DMS 273 (cell line): ENCODE results near the gene CNR2.
"Not testable (repeated sequence)": the region's sequence is repeated elsewhere in the genome, so short reads cannot be mapped to it uniquely, and the experiment has no call there.

ENCODE experiments used
- DNase-seq: peaks from one replicate; lab custom pipeline; 2025; ENCODE audit not compliant: unreplicated experiment; lab: John Stamatoyannopoulos, UW

Gene CNR2

DNA sequence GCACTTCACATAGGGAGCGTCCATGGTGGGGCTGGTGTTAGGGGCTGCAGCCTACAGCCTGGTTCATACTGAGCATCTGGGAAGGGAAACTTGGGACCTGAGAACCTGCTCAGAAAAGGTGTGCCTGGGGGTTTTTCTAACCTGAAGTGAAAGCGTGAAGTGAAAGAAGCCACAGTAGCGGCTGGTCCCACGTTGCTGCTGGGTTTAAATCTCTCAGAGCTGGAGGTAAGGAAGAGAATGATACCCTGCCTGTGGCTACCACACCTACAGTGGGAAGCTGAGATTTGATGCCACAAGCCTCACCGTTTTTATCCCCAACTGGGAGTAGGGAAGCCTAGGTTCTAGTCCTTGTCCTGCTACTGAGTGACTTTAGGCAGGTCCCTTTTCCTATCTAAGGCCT, 24.1 kb downstream of the CNR2 start:
- no peak for DNase-seq

DNA sequence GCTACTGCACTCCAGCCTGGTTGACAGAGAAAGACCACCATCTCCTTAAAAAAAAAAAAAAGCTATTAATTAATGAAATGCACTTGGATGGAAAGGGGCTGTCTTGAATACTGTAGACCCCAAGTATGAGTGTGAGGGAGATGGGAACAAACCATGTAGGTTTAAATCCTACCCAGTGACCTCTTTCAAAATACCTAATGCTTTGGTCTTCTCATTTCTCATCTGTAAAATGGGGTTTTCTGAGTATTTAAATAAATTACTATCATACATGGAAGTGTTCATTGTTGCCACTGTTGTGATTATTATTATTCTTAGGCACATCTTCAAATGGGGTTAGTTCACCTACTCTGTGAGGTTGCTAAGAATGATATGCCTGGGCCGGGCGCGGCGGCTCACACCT, 27.9 kb downstream of the CNR2 start:
- DNase-seq, result no peak

DNA sequence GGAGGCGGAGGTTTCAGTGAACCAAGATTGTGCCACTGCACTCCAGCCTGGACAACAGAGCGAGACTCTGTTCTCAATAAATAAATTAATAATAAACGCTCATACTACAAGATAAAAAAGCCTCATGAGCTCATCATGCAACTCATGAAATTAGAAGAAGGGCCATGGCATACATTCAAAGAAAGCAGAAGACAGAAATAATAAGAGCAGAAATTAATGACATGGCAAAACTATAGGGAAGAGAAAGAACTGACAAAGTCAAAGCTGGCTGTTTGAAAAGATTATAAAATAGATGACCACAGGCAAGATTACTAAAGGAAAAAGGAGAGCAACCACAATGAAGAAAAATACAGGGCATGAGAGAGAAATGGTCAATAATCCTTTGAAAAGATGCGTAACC, 30.4 kb downstream of the CNR2 start:
- no peak for DNase-seq

DNA sequence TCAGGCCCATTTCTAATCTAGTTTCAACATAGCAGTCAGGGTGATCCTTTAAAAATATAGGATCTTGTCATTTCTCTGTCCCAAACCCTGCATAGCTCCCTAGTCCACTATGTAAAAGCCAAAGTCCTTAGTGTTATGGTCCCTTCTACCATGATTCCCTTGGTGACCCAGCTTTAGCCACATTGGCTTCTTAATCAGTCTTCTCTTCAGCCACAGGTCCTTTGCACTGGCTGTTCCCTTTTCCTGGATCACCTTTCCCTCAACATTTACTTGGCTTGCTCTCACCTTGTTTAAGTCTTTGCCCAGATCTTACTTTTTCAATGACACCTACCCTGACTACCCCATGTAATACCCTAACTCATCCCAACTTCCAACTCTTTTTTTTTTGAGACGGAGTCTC, 33.4 kb downstream of the CNR2 start:
- DNase-seq, result no peak

DNA sequence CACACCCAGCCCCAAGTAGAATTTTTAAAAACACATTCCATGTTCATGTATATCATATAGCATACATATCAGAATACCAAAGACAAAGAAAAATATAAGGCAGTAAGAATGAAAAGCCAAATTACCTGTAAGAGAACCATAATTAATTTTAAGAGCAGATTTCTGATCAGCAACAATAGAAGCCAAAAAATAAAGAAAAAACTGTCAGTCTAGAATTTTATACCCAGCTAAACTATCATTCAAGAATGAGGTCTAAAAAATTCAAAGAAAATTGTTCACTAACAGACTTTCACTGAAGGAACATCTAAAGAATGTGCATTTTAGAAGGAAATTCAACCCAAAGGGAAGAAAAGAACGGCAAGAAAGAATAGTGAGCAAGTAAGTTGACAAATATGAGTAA, 34.5 kb downstream of the CNR2 start:
- no peak for DNase-seq

DNA sequence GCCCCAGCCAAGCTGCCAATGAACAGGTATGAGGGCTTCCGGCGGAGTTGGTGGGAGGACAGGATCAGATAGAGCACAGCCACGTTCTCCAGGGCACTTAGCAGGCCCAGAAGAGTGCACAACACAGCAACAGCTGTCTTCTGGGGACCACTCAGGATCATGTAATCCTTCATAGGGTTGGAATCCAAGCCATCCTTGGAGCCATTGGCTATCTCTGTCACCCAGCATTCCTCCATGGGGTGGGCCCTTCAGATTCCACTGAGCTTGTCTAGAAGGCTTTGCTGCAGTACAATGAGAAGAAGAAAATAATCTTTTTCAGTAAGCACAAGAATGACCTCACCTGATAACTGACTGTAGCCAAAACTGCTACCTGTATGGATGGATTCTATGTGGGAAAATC, 37.8 kb downstream of the CNR2 start:
- no peak for DNase-seq

DNA sequence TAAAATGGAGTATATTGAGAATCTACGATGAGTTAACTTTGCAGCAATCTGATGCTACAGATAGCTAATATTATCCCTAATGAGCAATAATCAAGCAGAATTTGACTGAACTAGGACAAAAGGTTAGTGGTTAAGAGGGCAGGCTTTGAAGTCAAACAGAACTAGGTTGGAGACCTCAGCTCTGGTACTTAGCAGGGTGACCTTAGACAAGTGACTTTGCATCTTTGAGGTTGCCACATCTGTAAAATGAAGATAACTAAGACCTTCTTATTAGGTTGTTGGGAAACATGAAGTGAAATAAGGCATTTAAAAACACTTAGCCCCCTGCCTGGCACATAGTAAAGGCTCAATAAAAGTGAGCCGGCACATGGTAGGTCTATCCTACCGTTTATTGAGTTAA, 40.7 kb downstream of the CNR2 start:
- no peak for DNase-seq

DNA sequence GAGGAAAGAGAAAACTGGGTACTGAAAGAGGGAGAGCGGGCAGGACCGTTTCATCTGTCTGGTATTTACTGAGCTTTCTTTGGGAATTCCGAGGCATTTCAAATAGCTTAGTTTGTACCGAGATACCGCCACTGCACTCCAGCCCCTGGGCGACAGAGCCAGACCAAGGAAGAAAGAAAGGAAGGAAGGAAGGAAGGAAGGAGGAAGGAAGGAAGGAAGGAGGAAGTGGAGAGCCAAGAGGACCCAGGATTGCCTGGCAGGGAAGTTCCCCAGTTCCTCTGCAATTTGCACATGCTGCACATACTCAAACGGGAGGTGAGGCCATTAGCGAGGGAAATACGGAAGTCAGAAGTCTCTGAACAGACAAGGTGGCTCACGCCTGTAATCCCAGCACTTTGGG, 44.1 kb downstream of the CNR2 start:
- no peak for DNase-seq

DNA sequence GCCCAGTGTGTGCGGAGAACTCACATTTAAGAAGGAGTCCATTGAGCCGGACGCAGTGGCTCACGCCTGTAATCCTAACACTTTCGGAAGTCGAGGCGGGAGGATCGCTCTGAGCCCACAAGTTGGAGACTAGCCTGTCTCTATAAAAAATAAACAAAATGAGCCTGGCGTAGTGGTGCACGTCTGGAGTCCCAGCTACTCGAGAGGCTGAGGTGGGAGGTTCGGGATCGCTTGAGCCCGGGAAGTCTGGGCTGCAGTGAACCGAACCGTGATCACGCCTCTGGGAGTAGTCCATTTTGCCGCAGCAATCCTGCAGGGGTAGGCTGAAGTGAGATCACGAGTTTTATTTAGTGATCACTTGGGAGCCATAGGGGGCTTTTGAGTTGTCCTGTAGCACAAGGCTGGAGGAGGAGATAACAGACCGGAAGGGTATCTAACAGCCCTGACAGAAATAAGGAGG, 44.6 kb downstream of the CNR2 start:
- DNase-seq, result no peak

DNA sequence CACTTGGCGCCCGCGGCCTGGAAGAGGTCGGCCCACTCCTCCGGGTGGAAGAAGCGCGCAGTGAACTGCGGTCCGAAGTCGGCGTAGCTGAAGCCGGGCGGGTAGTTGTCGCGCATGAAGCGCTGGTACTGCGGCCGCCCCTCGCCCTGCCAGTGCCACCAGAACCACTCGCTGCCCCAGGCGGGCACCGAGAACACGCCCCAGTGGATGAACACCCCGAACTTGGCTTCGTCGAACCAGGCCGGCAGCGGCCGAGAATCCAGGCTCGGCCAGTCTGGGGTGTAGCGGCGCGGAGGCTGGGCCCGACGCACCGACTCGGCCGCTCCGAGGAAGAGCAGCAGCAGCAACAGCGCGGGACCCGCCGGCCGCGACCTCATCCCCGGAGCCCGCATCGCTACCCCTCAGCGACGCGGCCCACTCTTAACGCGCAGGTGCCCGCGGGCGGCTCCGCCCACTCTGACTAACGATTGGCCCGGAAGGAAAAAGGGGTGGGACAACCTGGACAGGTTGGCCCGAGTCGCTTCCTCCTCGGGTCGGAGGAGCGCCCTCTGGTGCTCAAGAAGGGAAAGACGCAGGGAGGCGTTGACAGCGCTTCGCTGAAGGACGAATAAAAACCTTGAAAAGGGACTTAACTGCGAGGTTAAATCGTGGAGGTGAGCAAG, 45.1 kb downstream of the CNR2 start, which contains the start of gene FUCA1:
Gene FUCA1 (minus strand): TSS at position 396 of the 662 bp plus-strand sequence. CDS start 4 bp downstream, at position 392.
- DNase-seq, result peak; percentile 97

DNA sequence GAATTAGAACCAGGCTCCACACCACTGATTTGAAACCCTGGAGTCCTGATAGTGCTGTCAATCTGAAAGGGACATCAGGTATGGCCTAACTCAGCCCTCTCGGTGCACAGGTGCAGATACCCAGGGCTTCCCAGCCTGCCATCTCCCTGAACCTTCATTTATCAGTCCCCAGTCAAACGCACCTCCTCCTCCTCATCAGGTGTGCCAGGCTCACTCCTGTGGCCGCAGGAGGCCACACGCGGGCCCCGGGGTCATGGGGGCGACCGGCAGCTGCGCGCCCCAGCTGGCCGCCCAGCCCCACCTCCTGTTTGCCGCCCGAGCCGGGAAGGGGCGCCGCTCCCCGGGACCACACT, 45.6 kb downstream of the CNR2 start:
- DNase-seq, result no peak

DNA sequence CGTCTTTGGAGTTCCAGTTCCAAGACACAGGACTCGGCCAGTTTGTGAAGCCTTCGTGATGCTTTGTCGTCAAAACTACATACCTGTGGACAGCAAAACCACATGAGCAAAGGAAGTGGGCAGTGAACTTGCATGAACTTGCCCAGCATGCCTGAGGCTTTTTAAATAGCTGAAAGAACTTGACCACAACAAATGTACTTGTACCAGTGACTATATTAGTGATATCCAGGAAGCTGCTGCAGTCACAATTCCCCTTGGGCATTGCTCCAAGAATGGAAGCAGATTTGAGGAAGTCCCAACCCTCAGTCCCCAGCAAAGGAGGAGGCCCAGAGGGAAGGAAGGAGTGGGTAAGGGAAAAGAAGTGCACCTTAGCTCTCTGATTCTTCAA, 47.6 kb downstream of the CNR2 start:
- no peak for DNase-seq

DNA sequence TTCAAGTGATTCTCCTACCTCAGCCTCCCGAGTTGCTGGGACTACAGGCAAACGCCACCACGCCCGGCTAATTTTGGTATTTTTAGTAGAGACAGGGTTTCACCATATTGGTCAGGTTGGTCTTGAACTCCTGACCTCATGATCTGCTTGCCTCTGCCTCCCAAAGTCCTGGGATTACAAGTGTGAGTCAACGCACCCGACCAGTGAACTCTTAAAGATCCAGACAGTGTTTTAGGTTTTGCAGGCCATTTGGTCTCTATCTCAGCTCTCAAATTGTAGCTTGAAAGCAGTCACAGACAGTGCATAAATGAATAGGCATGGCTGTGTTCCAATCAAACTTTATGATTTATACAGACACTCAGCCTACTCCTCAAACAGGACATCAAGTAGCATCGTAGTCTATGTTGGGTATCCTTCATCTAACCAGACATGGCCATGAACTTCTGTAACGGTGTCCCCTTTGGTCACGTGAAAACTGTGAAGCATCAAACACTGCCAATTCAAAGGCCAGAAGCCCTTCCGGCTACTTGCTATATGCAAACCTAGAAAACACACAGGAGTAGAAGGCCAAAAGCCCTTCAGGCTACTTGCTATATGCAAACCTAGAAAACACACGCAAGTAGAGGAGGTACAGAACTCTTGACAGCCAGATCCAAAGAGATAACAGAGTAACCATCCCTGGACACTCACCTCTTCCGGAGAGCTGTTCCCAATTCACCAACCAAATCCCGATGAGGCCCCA, 48.2 kb downstream of the CNR2 start:
- no peak for DNase-seq

DNA sequence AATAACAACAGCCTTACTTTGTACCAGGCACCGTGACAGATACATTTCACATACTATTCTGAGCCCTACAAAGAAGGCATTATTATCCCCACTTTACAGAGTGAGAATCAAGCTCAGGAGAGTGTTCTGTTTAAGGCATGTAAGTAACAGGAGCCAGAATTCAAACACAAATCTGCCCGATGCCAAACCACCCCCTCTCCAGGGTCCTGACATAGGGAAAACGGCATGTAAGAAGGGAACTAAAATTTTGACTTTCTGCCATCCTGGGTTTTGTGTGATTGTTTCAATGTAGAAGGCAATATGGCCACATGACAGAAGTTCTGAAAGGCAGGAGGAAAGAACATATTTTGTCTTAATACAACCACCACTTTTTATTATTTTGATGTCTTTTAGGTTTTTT, 50.5 kb downstream of the CNR2 start:
- no peak for DNase-seq

DNA sequence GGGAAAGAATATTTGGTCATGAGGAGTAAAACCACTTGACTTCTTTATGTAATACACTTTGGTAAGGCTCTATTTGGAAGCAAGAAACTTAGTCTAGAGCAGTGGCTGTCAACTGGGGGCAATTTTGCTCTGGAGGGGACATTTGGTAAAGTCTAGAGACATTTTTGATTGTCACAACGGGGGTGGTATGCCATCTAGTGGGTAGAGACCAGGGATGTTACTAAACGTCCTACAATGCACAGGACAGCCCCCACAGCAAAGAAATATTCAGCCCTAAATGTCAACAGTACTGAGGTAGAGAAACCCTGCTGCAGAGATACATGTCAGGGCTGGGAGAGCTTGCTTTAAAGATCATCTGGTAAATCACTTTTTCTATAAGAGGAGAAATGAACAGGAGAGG, 58.6 kb downstream of the CNR2 start:
- peak; percentile 46 for DNase-seq

DNA sequence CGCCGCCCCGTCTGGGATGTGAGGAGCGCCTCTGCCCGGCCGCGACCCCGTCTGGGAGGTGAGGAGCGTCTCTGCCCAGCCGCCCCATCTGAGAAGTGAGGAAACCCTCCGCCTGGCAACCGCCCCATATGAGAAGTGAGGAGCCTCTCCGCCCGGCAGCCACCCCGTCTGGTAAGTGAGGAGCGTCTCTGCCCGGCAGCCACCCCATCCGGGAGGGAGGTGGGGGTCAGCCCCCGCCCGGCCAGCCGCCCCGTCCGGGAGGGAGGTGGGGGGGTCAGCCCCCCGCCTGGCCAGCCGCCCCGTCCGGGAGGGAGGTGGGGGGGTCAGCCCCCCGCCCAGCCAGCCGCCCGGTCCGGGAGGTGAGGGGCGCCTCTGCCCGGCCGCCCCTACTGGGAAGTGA, 60.0 kb downstream of the CNR2 start:
- DNase-seq, result not testable (repeated sequence)

DNA sequence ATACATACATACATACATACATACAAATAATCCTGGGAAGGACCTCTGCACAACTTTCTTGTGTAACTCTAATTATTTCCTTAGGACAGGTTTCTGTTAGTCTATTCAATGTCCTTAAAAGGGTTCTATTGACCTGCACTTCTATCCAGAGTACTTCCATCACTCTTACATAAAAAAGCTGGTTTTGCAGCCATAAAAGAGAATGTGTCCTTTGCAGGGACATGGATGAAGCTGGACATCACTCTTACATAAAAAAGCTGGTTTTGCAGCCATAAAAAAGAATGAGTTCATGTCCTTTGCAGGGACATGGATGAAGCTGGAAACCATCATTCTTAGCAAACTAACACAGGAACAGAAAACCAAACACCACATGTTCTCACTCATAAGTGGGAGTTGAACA, 61.8 kb downstream of the CNR2 start:
- not testable (repeated sequence) for DNase-seq

DNA sequence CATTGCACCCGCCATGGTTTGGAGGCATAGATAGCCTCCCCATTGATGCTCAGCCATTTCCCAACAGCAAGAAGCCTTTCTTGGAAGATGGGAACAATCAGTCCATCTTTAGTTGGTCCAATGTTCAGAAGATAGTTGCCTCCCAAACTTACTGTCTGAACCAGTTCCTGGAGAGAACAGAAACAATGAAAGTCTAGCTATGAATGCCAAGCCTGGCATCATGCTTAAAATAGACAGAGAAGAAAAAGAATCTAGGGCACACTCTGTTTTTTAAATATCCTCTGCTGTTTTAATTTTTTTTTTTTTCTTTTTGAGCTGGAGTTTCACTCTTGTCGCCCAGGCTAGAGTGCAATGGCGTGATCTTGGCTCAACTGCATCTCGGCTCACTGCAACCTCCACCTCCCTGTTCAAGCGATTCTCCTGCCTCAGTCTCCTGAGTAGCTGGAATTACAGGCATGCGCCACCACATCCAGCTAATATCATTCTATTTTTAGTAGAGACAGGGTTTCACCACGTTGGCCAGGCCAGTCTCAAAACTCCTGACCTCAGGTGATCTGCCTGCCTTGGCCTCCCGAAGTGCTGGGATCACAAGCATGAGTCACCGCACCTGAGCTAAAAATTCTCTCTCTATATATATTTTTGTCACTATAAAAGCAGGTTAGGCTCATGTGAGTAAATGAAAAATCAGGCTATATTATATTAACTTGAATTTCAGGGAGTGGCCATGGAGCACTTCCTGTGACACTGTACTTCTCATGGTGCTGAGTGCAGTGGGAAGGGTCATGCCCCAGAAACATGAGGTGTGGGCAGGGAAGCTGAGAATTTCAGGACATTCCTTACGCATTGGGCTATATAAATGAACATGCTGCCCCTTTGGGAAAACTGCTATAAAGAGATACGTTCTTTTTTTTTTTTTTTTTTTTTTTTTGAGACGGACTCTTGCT, 64.2 kb downstream of the CNR2 start:
- no peak for DNase-seq

DNA sequence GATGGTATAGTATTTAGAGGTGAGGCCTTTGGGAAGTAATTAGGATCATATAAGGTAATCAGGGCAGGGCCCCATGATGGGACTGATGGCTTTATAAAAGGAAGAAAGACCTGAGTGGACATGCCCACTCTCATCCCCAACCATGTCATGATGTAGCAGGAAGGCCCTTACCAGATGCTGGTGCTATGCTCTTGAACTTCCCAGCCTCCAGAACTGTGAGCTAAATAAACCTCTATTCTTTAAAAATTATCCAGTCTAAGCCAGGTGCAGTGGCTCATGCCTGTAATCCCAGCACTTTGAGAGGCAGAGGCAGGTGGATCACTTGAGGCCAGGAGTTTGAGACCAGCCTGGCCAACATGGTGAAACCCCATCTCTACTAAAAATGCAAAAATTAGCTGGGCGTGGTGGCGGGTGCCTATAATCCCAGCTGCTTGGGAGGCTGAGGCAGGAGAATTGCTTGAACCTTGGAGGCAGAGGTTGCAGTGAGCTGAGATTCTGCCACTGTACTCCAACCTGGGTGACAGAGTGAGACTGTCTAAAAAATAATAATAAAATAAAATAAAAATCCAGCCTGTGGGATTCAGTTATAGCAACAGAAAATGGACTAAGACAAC, 65.6 kb downstream of the CNR2 start:
- DNase-seq, result not testable (repeated sequence)

DNA sequence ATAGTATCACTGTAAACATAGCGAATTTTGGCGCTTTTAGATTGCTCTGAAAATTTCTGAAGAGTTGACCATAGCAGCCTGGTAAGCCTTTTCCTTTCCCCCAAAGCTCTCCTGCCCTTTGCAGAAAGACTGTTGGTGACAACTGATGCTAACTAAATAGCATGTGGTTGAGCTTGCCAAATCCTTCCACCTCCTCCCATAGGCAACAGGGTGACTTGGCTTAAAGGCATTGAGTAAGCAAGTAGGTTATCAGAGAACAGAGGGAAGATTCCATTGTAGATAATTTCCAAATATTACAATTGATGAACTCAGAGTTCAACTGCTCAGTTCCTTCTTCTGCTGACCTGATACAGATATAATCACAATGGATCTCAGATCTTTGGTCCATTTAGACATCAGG, 68.0 kb downstream of the CNR2 start:
- no peak for DNase-seq

DNA sequence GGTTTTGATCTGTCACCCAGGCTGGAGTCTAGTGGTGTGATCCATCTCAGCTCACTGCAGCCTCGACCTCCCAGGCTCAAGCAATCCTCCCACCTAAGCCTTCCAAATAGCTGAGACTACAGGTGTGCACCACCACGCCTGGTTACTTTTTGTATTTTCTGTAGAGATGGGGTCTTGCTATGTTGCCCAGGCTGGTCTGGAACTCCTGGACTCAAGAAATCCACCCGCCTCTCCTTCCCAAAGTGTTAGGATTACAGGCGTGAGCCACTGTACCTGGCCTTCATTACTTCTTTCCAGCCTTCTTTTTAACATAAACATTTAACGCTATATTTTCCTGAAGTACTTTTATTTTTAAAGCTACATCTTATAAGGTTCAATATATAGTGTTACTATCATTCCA, 69.5 kb downstream of the CNR2 start:
- DNase-seq, result no peak
